ENCODE measurements around the gene GABRR2. TPM values are rescaled to one million over a fixed set of nuclear protein-coding genes. Genes with fewer than 3 reads are reported as not detected.

Gene GABRR2
- total RNA-seq, 1 donor from 2014 or later, result not detected

DNA sequence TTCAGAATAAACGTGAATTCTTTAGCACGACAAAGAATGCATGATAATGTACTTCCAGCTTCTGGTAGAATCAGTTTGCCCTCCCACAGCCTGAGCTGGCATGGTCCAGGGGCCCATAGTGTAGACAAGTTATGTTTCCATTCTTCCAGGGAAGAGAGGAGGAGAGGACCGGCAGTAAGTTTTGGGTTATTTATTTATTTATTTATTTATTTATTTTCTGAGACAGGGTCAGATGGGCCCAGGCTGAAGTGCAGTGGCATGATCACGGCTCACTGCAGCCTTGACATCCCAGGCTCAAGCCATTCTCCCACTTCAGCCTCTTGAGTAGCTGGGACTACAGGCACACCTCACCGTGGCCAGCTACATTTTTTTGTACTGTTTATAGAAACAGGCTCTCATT lies 102.6 kb downstream of the GABRR2 start:
- H3K79me2 ChIP-seq (ENCODE audit: low read depth), result no peaks in the 10 kb centered on the region
- no peaks in the 10 kb centered on the region for H3K9me3 ChIP-seq (ENCODE audit: low read depth)
- Mint-ChIP-seq H3K36me3 (no peaks in the 10 kb centered on the region), H3K4me3 (no peak overlapping the region), H3K27ac (no peak overlapping the region), H3K27me3 (ENCODE audit: insufficient read depth, low read depth) (peaks cover 2% of the 10 kb centered on the region), H3K9me3 (peaks cover 4% of the 10 kb centered on the region), H3K4me1 (peaks cover 5% of the 10 kb centered on the region)
- no peaks in the 10 kb centered on the region for H3K36me3 ChIP-seq
- no peak for DNase-seq (ENCODE audit: low spot score)
- no peak overlapping the region for H3K4me2 ChIP-seq
- no peaks in the 10 kb centered on the region for H3F3A ChIP-seq (ENCODE audit: low read depth)
- TF ChIP-seq, protein P1, sequence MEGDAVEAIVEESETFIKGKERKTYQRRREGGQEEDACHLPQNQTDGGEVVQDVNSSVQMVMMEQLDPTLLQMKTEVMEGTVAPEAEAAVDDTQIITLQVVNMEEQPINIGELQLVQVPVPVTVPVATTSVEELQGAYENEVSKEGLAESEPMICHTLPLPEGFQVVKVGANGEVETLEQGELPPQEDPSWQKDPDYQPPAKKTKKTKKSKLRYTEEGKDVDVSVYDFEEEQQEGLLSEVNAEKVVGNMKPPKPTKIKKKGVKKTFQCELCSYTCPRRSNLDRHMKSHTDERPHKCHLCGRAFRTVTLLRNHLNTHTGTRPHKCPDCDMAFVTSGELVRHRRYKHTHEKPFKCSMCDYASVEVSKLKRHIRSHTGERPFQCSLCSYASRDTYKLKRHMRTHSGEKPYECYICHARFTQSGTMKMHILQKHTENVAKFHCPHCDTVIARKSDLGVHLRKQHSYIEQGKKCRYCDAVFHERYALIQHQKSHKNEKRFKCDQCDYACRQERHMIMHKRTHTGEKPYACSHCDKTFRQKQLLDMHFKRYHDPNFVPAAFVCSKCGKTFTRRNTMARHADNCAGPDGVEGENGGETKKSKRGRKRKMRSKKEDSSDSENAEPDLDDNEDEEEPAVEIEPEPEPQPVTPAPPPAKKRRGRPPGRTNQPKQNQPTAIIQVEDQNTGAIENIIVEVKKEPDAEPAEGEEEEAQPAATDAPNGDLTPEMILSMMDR (IDR thresholded peaks at IDR 0.05), result no peak
- TF ChIP-seq EZH2phosphoT487 (IDR thresholded peaks at IDR 0.05) (no peak), EZH2 (IDR thresholded peaks at IDR 0.05) (no peak)
- H2AFZ ChIP-seq (replicated peaks), result no peak overlapping the region
- H4K20me1 ChIP-seq (ENCODE audit: low read depth), result no peaks in the 10 kb centered on the region
- H3K4me3 ChIP-seq, result no peak overlapping the region
- no peak overlapping the region for H3K27ac ChIP-seq
- no peak overlapping the region for H3K9ac ChIP-seq
- no peaks in the 10 kb centered on the region for H3K27me3 ChIP-seq
- peaks cover 2% of the 10 kb centered on the region for H3K4me1 ChIP-seq

DNA sequence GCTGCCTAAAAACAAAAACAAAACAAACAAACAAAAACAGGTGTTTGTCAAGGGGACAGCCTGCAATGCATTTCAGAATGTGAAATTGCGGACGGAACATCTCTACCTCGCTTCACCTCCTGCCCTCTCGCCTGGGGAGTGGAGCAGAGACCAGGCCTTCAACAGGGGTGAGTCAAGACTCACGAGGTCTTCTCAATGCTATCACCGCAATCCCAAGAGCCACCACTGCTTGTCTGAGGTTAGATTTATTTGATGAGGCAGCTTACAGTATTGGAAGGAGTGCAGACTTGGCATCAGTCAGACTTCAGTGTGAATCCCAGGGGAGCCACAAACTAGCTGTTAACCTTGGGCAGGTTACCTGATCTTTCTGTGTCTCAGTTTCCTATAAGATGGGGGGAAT lies 105.6 kb downstream of the GABRR2 start:
- peaks cover 2% of the 10 kb centered on the region for H3K27me3 Mint-ChIP-seq (ENCODE audit: insufficient read depth, low read depth)
- Histone ChIP-seq H3K9me3 (ENCODE audit: low read depth) (no peaks in the 10 kb centered on the region), H3K36me3 (no peaks in the 10 kb centered on the region), H3K4me3 (no peak overlapping the region), H3K27ac (no peak overlapping the region), H3K4me2 (no peak overlapping the region), H3K27me3 (no peaks in the 10 kb centered on the region), H3K9ac (no peak overlapping the region), H3K79me2 (ENCODE audit: low read depth) (no peaks in the 10 kb centered on the region), H2AFZ (replicated peaks) (no peak overlapping the region), H4K20me1 (ENCODE audit: low read depth) (no peaks in the 10 kb centered on the region), H3F3A (ENCODE audit: low read depth) (no peaks in the 10 kb centered on the region), H3K4me1 (no peaks in the 10 kb centered on the region)
- no peak overlapping the region for H3K27ac Mint-ChIP-seq
- no peak for TF ChIP-seq EZH2 (IDR thresholded peaks at IDR 0.05)
- TF ChIP-seq, protein P1 (IDR thresholded peaks at IDR 0.05), result no peak
- no peak for TF ChIP-seq EZH2phosphoT487 (IDR thresholded peaks at IDR 0.05)
- no peaks in the 10 kb centered on the region for H3K4me1 Mint-ChIP-seq
- H3K9me3 Mint-ChIP-seq, result peaks cover 4% of the 10 kb centered on the region
- H3K36me3 Mint-ChIP-seq, result no peaks in the 10 kb centered on the region
- DNase-seq (ENCODE audit: low spot score), result no peak
- H3K4me3 Mint-ChIP-seq, result no peak overlapping the region

DNA sequence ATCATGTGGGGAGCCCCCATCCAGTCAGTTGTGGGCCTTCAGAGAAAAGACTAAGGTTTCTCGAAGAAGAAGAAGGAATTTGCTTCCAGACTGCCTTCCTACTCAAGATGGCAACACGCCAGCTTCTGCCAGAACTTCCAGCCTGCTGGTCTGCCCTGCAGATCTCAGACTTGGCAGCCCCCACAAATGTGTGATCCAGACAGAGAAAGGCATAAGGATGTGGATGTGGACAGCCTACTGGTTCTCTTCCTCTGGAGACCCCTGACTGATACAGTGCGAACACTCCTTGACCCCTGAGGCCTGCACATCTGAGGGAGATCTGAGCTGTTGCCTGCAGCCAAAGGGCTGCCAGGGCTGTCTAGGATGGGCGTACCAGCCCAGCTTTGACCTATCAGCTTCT lies 106.5 kb downstream of the GABRR2 start:
- Histone ChIP-seq H3K4me3 (no peak overlapping the region), H3K79me2 (ENCODE audit: low read depth) (no peaks in the 10 kb centered on the region), H3K9ac (no peak overlapping the region), H3K4me2 (no peak overlapping the region), H4K20me1 (ENCODE audit: low read depth) (no peaks in the 10 kb centered on the region), H3K27ac (no peak overlapping the region), H3K36me3 (no peaks in the 10 kb centered on the region), H2AFZ (replicated peaks) (no peak overlapping the region), H3K9me3 (ENCODE audit: low read depth) (no peaks in the 10 kb centered on the region), H3F3A (ENCODE audit: low read depth) (no peaks in the 10 kb centered on the region), H3K27me3 (no peaks in the 10 kb centered on the region), H3K4me1 (no peaks in the 10 kb centered on the region)
- H3K4me1 Mint-ChIP-seq, result no peaks in the 10 kb centered on the region
- TF ChIP-seq, protein P1 (IDR thresholded peaks at IDR 0.05), result no peak
- TF ChIP-seq EZH2 (IDR thresholded peaks at IDR 0.05) (no peak), EZH2phosphoT487 (IDR thresholded peaks at IDR 0.05) (no peak)
- peaks cover 2% of the 10 kb centered on the region for H3K9me3 Mint-ChIP-seq
- H3K36me3 Mint-ChIP-seq, result no peaks in the 10 kb centered on the region
- no peak for DNase-seq (ENCODE audit: low spot score)
- peaks cover 2% of the 10 kb centered on the region for H3K27me3 Mint-ChIP-seq (ENCODE audit: insufficient read depth, low read depth)
- H3K4me3 Mint-ChIP-seq, result no peak overlapping the region
- H3K27ac Mint-ChIP-seq, result no peak overlapping the region

Other genes starting within 250 kb of the GABRR2 start
- 140 and 236 TPM in 2 replicates for gene PNRC1, start 234.5 kb downstream of the GABRR2 start, total RNA-seq (ENCODE audit: low replicate concordance)
- 19.2 and 23.2 TPM in 2 replicates for gene SRSF12, start 197.2 kb downstream of the GABRR2 start, total RNA-seq (ENCODE audit: low replicate concordance)
- 19.4 and 27.6 TPM in 2 replicates for gene PM20D2, start 169.2 kb downstream of the GABRR2 start, total RNA-seq (ENCODE audit: low replicate concordance)
- not detected in 2 replicates for gene GABRR1, start 97.9 kb downstream of the GABRR2 start, total RNA-seq (ENCODE audit: low replicate concordance)
- 27.4 and 43.0 TPM in 2 replicates for gene UBE2J1, start 37.4 kb upstream of the GABRR2 start, total RNA-seq (ENCODE audit: low replicate concordance)
- gene RRAGD, start 97.0 kb upstream of the GABRR2 start, total RNA-seq (ENCODE audit: low replicate concordance), result 18.6 and 20.7 TPM in 2 replicates
- 36.3 and 45.0 TPM in 2 replicates for gene ANKRD6, start 117.9 kb upstream of the GABRR2 start, total RNA-seq (ENCODE audit: low replicate concordance)

All from neural progenitor cell (in vitro differentiated cells).